Natural killer cell (primary cell): ENCODE results near the gene PUS1. TPM values are rescaled to one million over a fixed set of nuclear protein-coding genes. Genes with fewer than 3 reads are reported as not detected.

ENCODE experiments used
- ATAC-seq, 3 donors: fragments of 150-1000 bp in 2 of 3; fragments of 200-7000 bp in 1 of 3; cut with Tn5 transposase; 1 replicate in 1 of 3; 2 replicates in 2 of 3; pipeline ENCODE4 v1.10.0; 2021; ENCODE audit warnings: mild to moderate bottlenecking in 2 of 3, moderate library complexity in 2 of 3
- DNase-seq, 2 donors: peaks; one replicate each; pipeline versions ENCODE4 v3.0.0 to v3.0.0-alpha.2; 2013 to 2021; ENCODE audit warnings: mixed read lengths in 1 of 2
- H3K27ac ChIP-seq: one replicate; pipeline ENCODE4 v1.5.1; 2013; ENCODE audit warnings: mild to moderate bottlenecking, low read length
- H3K27me3 ChIP-seq: one replicate; pipeline ENCODE4 v1.6.1; 2013; ENCODE audit warnings: low read length; ENCODE audit not compliant: control insufficient read depth, insufficient read depth
- H3K36me3 ChIP-seq: one replicate; pipeline ENCODE4 v1.6.1; 2013; ENCODE audit warnings: low read length; ENCODE audit not compliant: control insufficient read depth, insufficient read depth
- H3K4me1 ChIP-seq: one replicate; pipeline ENCODE4 v1.6.1; 2013; ENCODE audit warnings: low read length; ENCODE audit not compliant: control insufficient read depth, insufficient read depth
- H3K4me3 ChIP-seq: one replicate; pipeline ENCODE4 v1.5.1; 2013; ENCODE audit warnings: low read length
- H3K9me3 ChIP-seq: one replicate; pipeline ENCODE4 v1.6.1; 2013; ENCODE audit warnings: low read length; ENCODE audit not compliant: control insufficient read depth, insufficient read depth
- H3K27ac Mint-ChIP-seq, 2 donors: one replicate each; pipeline ENCODE4 v1.8.0; 2022; ENCODE audit warnings: mild to moderate bottlenecking in 2 of 2, mixed read lengths in 2 of 2, moderate library complexity in 1 of 2
- H3K27me3 Mint-ChIP-seq, 2 donors: one replicate each; pipeline ENCODE4 v1.8.0; 2022; ENCODE audit warnings: low read depth in 2 of 2, mixed read lengths in 2 of 2
- H3K36me3 Mint-ChIP-seq: one replicate; pipeline ENCODE4 v1.8.0; 2022; ENCODE audit warnings: mixed read lengths
- H3K4me1 Mint-ChIP-seq, 2 donors: one replicate each; pipeline ENCODE4 v1.8.0; 2022; ENCODE audit warnings: mixed read lengths in 2 of 2
- H3K4me3 Mint-ChIP-seq: one replicate; pipeline ENCODE4 v1.8.0; 2022; ENCODE audit warnings: mild to moderate bottlenecking, moderate library complexity, mixed read lengths
- H3K9me3 Mint-ChIP-seq, 2 donors: one replicate each; pipeline ENCODE4 v1.8.0; 2022; ENCODE audit warnings: mixed read lengths in 2 of 2
- CTCF ChIP-seq: fragments of 200-600 bp; IDR thresholded peaks from one replicate; pipeline ENCODE4 v1.8.0; 2022; ENCODE audit warnings: antibody characterized with exemption
- WGBS: methylation state at CpG from one replicate; pipeline ENCODE4 v1.1.7; 2013; ENCODE audit warnings: missing lambda C conversion rate; ENCODE audit not compliant: insufficient coverage; 5-methylcytosine and 5-hydroxymethylcytosine counted together
- intact Hi-C: fragments of 100-400 bp; cut with micrococcal nuclease; formaldehyde crosslinking; loops from one replicate; pipeline ENCODE4 v1.14.2; 2022
- total RNA-seq, 4 donors: library from RNA; stranded (reverse); fragments of 120-200 nt in 1 of 4; gene quantifications; one replicate each; pipeline versions ENCODE4 v1.2.3 to v1.2.4, GENCODE V29; 2013 to 2022

Gene PUS1
- total RNA-seq, 3 donors from 2014 or later (not counting 1 experiment from before 2014, with no cell fraction given) = 16.9 to 21.9 (median 20.6) TPM

- Histone ChIP-seq H3K27ac (no peak overlapping the region), H3K36me3 (no peaks in the 10 kb centered on the region), H3K27me3 (no peaks in the 10 kb centered on the region), H3K4me3 (no peak overlapping the region), H3K4me1 (peaks cover 36% of the 10 kb centered on the region), H3K9me3 (no peaks in the 10 kb centered on the region)
- Mint-ChIP-seq H3K9me3 (no peaks in the 10 kb centered on the region), H3K36me3 (no peaks in the 10 kb centered on the region), H3K27me3 (no peaks in the 10 kb centered on the region), H3K4me3 (peak overlapping the region; percentile 21), H3K4me1 (peaks cover 0 to 42% of the 10 kb centered on the region in 2 donors), H3K27ac (no peak overlapping the region)
- DNase-seq = peak in 1 of 2 donors; percentile 2
- intact Hi-C loops = no loop called here
- ATAC-seq = no peak
- TF ChIP-seq CTCF = no peak
- WGBS = 88% methylated on average over 9 of the region's 9 CpGs
Observed at GRCh38 chr12:131897875-131898274, 31.2 kb upstream of the PUS1 start.

- peaks cover 36% of the 10 kb centered on the region for H3K4me1 ChIP-seq
- DNase-seq (no peak), ATAC-seq (no peak)
- no peaks in the 10 kb centered on the region for H3K27me3 ChIP-seq
- Mint-ChIP-seq H3K27me3 (no peaks in the 10 kb centered on the region), H3K4me3 (no peak overlapping the region), H3K9me3 (no peaks in the 10 kb centered on the region), H3K4me1 (peaks cover 0 to 43% of the 10 kb centered on the region in 2 donors), H3K27ac (no peak overlapping the region), H3K36me3 (no peaks in the 10 kb centered on the region)
- H3K4me3 ChIP-seq = no peak overlapping the region
- H3K27ac ChIP-seq = no peak overlapping the region
- 97% methylated on average over 6 of the region's 6 CpGs for WGBS
- H3K9me3 ChIP-seq = no peaks in the 10 kb centered on the region
- no peaks in the 10 kb centered on the region for H3K36me3 ChIP-seq
- TF ChIP-seq CTCF = no peak
- intact Hi-C loops = no loop called here
Observed at GRCh38 chr12:131900397-131900796, 28.7 kb upstream of the PUS1 start.

GRCh38 chr12:131901431-131902331 lies 27.4 kb upstream of the PUS1 start:
- no peak overlapping the region for H3K27ac ChIP-seq
- DNase-seq (no peak), ATAC-seq (peak in 2 of 3 donors; percentile 34 to 42)
- H3K27me3 Mint-ChIP-seq = no peaks in the 10 kb centered on the region
- no peaks in the 10 kb centered on the region for H3K9me3 Mint-ChIP-seq
- H3K27me3 ChIP-seq = no peaks in the 10 kb centered on the region
- 87% methylated on average over 30 of the region's 30 CpGs for WGBS
- H3K9me3 ChIP-seq = no peaks in the 10 kb centered on the region
- peak overlapping the region in 1 of 2 donors; percentile 40 for H3K27ac Mint-ChIP-seq
- no peaks in the 10 kb centered on the region for H3K36me3 Mint-ChIP-seq
- no peak for TF ChIP-seq CTCF
- H3K4me1 Mint-ChIP-seq = peaks cover 0 to 39% of the 10 kb centered on the region in 2 donors
- H3K4me1 ChIP-seq = peaks cover 27% of the 10 kb centered on the region
- no peak overlapping the region for H3K4me3 Mint-ChIP-seq
- intact Hi-C loops = no loop called here
- no peak overlapping the region for H3K4me3 ChIP-seq
- no peaks in the 10 kb centered on the region for H3K36me3 ChIP-seq
